GM19468 (cell line): ENCODE data around the gene NGLY1.

Experiments
- ATAC-seq: cut with Tn5 transposase; IDR thresholded peaks from one replicate; pipeline ENCODE4 v1.9.1; 2021; ENCODE audit warnings: mild to moderate bottlenecking, moderate library complexity, moderate number of reproducible peaks; ENCODE audit not compliant: unreplicated experiment; ENCODE audit errors: extremely low read depth

The NGLY1 gene

DNA sequence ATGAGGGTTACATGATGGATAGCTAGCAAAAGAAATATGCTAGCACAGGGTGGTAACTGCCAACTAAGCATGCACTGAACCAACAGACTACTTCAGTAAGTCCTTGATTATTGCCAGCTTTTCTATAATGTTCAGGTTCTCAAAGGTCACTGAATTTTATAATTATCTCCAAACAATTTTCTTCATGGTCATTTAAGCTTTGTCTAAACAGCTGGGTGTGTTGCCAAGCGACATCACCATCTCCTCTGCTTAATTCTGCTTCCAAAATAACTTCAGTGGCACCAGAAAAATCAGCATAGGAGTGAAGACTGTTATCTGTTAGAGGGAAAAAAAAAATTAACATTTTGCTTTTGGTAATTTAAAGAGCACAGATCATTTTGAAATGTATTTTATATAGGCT lies 63.9 kb downstream of the NGLY1 start:
- no peak for ATAC-seq

DNA sequence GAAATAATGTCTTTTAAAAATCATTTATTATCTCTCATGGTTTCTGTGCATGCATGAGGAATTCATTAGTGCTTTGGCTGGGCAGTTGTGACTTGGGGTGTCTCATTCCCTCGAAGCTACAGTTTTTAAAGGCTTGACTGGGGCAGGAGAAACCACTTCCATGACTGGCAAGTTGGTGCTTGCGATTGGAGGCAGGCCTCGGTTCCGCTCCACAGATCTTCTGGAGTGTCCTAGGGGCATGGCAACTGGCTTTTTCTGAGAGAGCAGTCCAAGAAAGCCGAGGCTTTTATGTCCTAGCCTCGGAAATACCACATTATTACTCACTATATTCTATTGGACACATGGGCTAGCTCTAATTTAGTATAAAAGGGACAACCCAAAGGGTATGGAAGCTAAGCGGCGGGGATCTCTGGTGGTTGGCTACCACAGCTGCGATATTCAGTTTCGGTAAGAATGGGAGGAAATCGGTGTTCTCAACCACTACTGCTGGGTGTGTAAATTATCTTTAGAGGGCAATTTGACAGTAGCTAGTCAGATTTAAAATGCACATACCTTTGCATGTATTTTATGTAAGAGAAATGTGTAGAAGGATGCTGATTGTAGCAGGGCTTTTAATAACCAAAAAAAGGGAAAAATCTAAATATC lies 69.8 kb downstream of the NGLY1 start:
- no peak for ATAC-seq

DNA sequence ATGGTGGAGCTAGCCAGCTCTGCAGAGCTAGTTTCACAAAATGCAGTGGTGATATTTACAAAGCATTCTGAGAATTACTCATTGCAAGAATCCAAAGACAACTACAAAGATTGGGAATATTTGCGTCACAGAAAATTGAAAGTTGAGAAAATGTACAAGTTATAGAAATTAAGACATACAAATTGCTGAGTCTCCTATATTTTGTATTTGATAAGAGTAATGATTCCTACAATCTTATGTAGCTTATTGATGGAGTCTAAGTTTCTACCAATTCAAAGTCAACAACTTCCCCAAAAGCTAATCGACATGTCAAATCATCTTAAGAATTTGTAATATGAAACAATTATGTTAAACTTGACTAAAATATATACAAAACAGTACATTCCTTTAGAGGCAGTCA lies 72.2 kb downstream of the NGLY1 start:
- no peak for ATAC-seq

DNA sequence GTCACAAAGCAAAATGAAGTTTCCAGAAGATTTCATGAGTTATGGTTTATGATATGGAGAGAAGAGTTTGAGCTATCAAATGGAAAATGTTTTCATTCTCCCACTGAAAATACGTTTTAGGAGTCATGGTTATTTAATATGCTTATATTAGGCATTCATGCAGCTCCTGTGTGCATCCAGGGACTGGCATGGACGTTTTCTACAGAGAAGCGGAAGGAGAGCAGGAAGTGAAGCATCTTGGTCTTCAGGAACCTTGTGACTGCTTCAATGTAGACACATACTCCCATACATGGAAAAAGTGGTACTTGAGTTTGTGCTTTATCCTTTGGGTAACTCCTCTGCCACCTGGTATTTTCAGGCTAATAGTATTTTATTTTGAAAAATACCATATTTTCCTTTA lies 75.2 kb downstream of the NGLY1 start:
- ATAC-seq: no peak

DNA sequence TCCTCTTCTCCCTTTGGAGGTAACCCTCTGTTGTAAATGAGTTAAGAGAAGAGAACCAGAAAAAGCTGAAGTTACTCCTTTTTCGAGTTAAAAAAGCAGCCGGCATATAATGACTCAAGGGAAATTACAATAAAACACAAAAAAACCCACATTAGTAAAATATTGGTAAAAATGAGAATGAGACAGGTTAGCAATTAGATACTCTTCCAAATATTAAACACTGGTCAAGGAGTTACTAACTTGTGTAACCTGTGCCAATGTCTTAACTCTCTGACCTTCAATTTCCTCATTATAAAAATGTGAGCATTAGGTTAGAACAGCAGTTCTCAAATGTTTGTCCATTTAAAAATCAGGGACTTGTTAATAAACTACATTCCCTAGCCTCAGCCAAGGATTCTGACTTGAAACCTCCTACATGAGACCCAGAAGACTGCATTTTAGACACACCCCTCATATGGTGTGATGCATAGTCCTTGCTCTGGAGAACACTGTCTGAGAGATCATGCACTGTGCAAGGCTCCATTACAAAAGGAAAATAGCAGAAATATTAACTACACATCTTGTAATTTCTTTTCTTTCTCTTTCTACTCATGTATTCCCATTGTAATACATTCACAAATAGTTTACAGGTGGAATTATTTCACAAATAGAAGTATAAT lies 75.8 kb downstream of the NGLY1 start:
- ATAC-seq: no peak

DNA sequence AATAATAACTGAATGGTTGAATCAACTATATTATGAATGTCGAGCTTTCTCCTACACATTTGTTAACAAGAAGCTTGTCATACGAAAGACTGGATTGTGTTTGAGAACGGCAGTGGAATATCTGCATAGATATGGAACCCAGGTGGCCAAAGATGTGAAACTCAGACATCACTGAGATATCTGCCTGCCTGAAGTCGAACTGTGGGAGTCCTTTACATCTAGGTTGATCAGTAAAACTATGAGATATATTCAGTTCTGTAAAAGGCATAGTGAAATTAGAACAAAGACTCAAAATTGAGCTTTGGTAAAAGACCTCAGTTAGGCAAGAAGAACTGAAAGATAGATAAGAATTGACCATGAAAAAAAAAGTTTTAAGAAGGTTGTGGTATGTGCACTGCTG lies 77.0 kb downstream of the NGLY1 start:
- ATAC-seq: no peak

DNA sequence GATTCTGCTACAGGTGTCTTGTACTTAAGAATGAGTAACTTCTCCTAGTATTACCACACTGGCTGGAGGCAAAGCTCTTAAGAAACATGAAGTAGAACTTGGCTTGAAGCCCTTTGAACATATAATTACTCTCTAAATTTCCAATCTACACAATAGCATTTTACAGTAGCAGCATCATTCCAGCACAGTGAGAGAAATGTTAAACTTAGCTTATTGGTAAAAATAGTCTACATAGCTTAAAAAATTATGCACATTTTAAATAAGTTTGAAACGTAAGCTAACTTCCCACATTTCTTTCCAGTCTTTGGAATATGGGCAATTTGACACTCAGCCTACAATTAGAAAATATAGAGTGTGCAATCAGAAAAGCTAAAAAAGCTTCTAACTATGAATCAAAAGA lies 85.7 kb downstream of the NGLY1 start:
- no peak for ATAC-seq

DNA sequence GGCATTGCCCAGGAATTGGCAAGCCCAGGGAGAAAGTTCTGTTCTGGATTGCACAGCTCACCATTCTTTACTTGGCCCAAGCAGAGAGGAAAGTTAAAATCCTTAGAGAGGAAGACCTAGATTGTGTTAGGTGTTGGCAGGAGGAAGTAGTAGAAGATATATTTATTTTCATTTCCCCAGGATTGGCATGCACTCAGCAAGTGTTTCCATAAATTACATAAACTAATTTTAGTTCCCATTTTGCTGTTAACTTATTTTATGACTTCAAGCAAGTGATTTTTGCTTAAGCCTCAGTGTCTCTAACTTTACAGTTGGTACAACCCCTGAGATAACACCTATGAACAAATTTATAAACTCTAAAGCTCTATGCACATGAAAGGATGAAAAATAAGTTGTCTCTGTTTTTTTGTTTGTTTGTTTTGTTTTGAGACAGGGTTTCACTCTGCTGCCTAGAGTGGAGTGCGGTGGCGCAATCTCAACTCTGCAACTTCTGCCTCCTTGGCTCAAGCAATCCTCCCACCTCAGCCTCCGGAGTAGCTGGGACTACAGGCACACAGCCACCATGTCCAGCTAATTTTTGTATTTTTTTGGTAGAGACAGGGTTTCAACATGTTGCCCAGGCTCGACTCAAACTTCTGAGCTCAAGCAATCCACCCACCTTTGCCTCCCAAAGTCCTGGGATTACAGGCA lies 87.4 kb downstream of the NGLY1 start:
- no peak for ATAC-seq

DNA sequence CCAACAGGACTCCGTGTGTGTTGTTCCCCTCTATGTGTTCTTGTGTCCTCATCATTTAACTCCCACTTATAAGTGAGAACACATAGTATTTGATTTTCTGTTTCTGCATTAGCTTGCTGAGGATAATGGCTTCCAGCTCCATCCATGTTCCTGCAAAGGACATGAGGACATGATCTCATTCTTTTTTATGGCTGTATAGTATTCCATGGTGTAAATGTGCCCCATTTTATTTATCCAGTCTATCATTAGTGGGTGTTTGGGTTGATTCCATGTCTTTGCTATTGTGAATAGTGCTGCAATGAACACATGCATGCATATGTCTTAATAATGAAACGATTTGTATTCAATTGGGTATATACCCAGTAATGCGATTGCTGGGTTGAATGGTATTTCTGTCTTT lies 90.0 kb downstream of the NGLY1 start:
- ATAC-seq: no peak

DNA sequence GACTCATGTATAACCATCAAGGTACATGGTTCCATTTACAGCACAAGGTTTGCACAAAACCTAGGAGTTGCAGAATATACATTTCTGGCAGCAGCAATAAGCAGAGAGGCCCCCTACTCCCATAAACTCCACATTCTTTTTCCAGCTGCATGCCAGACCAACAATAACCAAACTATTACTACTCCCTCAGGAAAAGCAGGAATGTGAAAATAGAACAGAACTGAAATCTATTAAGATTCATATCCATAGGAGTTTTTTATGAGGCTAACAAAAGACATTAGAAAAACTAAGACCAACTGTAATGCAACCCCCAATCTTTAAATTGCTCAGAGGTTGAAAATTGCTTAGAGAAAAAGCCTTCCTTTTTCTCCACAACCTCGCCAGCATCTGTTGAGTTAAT lies 90.9 kb downstream of the NGLY1 start:
- no peak for ATAC-seq

DNA sequence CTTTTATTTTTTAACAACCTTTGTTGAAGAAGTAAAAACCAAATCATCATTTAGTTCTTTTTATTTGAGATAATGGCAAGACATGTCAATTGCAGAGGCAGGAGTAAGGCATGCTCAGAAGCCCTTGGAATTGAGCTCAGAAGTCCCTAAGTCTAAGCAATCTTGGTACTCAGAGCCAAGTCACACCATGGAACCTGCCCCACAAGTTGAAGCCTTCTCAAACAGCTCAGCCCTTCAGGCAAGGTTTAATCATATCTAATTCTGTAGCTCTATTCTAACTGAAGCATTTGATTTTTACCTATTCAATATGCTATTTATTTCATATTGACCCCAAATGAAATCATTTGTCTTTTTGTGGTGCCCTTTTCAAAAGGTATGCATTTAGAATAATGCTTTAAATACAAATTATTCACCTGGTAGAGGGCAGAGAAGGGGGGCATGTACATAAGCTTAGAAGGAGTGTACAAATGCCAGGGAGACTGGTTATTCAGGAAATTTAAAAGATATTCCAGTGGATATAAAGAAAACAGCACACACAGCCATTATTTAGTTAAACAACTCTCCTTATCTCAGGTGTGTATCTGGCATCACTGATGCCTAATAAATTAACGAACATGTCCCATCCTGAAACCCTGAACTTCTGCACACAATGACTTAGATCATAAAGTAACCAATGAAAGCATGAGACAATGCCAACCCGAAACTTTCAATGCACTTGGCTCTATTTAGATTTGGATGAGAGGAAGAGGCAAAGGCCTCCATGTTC lies 92.3 kb downstream of the NGLY1 start:
- no peak for ATAC-seq

DNA sequence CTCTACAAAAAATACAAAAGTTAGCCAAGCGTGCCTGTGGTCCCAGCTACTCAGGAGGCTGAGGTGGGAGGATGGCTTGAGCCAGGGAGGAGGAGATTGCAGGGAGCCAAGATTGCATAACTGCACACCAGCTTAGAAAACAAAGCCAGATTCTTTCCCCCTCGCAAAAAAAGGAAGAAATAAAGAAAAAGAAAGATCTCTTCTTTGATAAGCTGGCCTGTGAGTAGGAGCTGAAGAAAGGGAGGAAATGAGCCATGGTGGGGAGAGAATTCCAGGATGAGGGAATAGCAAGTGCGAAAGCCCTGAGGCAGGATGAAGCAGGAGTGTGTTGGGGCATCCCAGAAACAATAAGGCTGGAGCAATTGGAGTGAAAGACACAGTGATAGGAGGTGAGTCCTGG lies 94.0 kb downstream of the NGLY1 start:
- ATAC-seq: no peak

DNA sequence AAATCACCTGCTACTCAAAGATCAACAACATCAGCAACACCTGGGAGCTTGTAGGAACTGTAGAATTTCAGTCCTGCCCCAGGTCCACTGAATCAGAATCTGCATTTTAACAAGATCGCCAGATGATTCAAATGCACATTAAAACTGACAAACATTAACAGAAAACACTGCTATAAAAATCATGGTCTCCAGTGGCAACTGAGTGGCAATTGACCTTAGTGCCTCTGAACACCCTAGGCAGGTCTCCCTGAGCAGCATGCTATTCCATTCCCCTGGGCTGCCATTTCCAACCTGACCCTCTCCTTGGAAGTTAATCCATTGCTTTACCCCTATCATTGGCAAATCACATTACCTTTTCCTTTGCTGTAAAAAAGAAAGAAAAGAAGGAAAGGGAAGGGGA lies 95.5 kb downstream of the NGLY1 start:
- no peak for ATAC-seq

DNA sequence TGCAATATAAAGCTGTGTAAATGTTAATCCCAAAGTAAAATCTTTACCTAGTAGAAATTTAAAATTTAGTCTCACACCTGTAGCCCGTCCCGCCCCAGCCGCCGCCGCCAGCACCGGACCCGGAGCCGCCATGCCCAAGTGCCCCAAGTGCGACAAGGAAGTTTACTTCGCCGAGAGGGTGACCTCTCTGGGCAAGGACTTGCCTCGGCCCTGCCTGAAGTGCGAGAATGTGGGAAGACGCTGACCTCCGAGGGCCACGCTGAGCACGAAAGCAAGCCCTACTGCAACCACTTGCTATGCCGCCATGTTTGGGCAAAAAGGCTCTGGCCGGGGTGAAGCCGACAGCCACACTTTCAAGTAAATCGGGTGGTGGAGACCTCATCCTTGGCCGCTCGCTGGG lies 96.5 kb downstream of the NGLY1 start:
- no peak for ATAC-seq

DNA sequence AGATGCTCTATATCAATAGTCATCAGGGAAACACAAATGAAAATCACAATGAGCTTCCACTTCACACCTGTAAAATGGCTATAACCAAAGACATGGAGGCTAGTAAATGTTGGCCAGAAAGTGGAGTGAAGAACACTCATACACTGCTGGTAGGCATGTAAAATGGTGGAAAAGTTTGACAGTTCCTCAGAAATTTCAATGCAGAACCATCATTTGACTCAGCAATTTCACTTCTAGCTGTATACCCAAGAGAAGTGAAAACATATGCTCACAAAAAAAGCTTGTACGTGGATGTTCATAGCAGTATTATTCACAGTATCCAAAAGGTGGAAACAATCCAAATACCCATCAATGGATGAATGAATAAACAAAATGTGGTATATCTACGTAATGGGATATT lies 99.4 kb downstream of the NGLY1 start:
- ATAC-seq: no peak

DNA sequence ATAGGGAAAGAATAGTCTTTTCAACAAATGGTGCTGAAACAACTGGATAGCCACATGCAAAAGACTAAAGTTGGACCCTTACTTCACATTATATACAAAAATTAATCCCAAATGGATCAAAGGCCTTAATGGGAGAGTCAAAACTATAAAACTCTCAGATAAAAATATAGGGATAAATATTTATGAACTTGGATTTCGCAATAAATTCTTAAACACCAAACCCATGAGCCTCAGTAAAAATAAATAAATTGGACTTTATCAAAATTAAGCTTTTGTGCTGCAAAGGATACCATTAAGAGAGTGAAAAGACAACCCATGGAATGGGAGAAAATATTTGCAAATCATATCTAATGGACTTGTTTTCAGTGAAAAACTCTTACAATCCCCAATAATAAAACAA lies 99.8 kb downstream of the NGLY1 start:
- no peak for ATAC-seq

DNA sequence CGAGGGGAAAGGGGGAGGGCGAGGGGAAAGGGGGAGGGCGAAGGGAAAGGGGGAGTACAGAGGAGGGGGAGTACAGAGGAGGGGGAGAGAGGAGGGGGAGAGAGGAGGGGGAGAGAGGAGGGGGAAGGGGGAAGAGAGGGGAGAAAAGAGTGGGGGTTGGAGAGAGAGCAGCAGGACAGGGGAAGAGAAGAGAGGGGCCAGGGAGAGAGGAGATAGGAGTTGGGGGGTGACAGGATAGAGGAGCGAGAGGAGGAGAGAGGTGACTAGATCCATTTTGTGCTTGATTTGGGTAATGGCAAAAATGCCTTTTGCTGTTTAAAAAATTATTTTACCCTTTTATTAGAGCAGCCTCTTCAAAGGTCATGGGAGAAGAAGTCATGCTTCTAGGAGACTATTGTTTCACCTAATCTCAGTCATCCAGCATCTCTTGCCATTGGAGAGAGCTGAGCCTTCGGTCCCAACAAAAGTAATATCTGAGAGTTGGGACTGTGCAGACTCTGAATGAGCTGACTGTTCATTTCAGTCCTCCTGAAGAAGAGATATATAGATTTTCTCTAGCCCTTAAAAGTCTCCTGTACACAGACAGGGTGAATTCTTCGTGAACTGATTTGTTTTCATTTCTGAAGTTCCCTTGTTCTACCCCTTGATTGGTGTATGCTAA lies 103.5 kb downstream of the NGLY1 start:
- ATAC-seq: no peak

DNA sequence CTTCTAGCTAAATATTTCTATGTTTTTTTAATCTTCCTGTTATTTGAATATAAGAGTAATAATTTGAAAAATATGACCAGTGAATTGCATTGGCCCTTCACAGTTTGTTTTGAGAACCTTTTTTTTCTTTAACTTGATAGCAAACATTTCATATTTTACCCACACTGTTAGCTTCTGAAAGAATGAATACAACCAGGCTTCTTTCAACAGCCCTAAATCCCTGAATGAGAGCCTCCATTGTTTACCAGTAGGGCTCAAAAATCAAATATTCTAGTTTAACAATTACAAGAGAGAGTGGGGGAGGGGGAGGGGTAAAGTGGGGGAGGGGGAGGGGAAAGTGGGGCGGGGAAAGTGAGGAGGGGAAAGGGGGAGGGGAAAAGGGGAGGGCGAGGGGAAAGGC lies 104.1 kb downstream of the NGLY1 start:
- ATAC-seq: no peak

DNA sequence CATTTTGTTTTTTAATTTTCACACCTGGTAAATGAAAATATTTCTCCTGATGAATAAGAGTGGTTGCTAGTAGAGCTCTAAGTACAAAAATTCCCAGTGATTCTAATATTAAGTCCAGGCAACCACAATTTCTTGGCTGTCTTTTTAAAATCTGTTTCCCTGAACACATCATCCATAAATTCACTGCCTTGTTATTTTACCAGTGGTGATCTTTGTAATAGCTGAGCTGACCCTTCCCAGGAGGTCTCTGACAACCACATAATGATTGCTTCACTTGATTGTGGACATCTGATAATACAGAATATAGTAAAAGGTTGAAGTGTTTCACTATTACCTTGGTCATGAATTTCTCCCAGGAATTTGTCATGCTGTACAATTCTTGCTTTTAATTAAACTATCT lies 104.7 kb downstream of the NGLY1 start:
- no peak for ATAC-seq

DNA sequence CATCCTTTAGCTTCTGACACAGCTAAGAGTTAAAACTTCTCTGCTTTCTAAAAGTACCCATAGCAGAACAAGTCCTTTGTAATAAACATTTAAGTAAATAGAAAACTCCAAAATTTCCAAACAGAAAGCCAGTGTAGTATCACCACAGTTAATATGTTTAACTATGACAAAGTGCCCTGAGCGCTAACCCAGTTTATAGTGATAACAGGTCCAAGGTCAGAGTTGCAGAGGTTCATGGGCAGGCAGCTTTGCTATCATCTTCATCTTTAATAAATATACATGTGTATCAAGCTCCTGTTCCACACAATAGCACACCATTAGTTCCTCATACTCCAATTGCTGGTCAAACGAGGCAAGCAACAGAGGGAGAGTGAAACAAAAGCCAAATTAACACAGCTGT lies 106.1 kb downstream of the NGLY1 start:
- no peak for ATAC-seq

DNA sequence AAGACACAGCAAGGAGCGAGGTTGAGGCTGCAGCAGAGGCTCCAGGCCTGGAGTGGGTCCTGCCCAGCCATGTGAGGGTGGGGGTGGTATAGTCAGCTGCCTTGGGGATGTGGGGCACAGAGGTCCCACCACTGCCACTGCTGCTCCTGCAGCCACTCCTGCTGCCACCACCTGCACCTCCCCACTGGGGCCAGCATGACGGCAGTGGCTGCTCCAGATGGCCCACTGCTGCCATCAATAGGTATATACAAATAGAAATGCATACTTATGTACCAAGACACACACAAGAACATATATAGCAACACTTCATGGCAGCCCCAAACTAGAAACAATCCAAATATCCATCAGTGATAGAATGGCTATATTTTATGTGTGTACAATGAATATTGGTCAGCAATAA lies 108.6 kb downstream of the NGLY1 start:
- ATAC-seq: no peak
